CD14-positive monocyte (primary cell): Measurements from ENCODE around the gene DYNLT1. TPM values are rescaled to one million over a fixed set of nuclear protein-coding genes. Genes with fewer than 3 reads are reported as not detected.
"Not testable (repeated sequence)": the region's sequence is repeated elsewhere in the genome, so short reads cannot be mapped to it uniquely, and the experiment has no call there.

Source experiments
- DNase-seq, 3 donors: peaks; one replicate each; pipeline ENCODE4 v3.0.0-alpha.2; 2011 to 2022
- H2AFZ ChIP-seq: 2 replicates; pipeline ENCODE4 v1.6.0; 2012; ENCODE audit warnings: mild to moderate bottlenecking, low read depth, low read length, inconsistent platforms; ENCODE audit not compliant: insufficient read depth, poor library complexity, severe bottlenecking
- H3K27ac ChIP-seq, 2 donors: 1 replicate in 1 of 2; 2 replicates in 1 of 2; pipeline ENCODE4 v1.5.1; 2012 to 2013; ENCODE audit warnings: low read length in 2 of 2, control low read depth in 1 of 2, inconsistent platforms in 1 of 2, low read depth in 1 of 2, mild to moderate bottlenecking in 1 of 2
- H3K27me3 ChIP-seq, 2 donors: one replicate each; pipeline versions ENCODE4 v1.6.0 to v1.6.1; 2011 to 2013; ENCODE audit warnings: low read length in 2 of 2; ENCODE audit not compliant: control insufficient read depth in 2 of 2, insufficient read depth in 2 of 2
- H3K36me3 ChIP-seq, 2 donors: replicated peaks in 1 of 2; 1 replicate in 1 of 2; 2 replicates in 1 of 2; pipeline versions ENCODE4 v1.5.1 to v1.6.1; 2012 to 2013; ENCODE audit warnings: low read length in 2 of 2, control low read depth in 1 of 2, inconsistent platforms in 1 of 2, mild to moderate bottlenecking in 1 of 2; ENCODE audit not compliant: insufficient read depth in 2 of 2, control insufficient read depth in 1 of 2
- H3K4me1 ChIP-seq, 2 donors: 1 replicate in 1 of 2; 2 replicates in 1 of 2; pipeline versions ENCODE4 v1.5.1 to v1.6.1; 2012 to 2013; ENCODE audit warnings: low read length in 2 of 2, control low read depth in 1 of 2, inconsistent platforms in 1 of 2, mild to moderate bottlenecking in 1 of 2, moderate library complexity in 1 of 2; ENCODE audit not compliant: insufficient read depth in 2 of 2, control insufficient read depth in 1 of 2
- H3K4me2 ChIP-seq: replicated peaks from 2 replicates; pipeline ENCODE3; 2012; ENCODE audit warnings: low read length, moderate library complexity, mild to moderate bottlenecking; ENCODE audit not compliant: poor library complexity, severe bottlenecking; ENCODE audit errors: extremely low read depth
- H3K4me3 ChIP-seq, 3 experiments: fragments of 200-600 bp in 1 of 3; sonication (generic) in 1 of 3; replicated peaks in 1 of 3; 1 replicate in 2 of 3; 2 replicates in 1 of 3; pipeline ENCODE4 v1.5.1; 2011 to 2013; ENCODE audit warnings: low read length in 3 of 3, mild to moderate bottlenecking in 3 of 3, control low read depth in 2 of 3, low read depth in 2 of 3, inconsistent platforms in 1 of 3, moderate library complexity in 1 of 3
- H3K79me2 ChIP-seq: 2 replicates; pipeline ENCODE4 v1.6.0; 2012; ENCODE audit warnings: mild to moderate bottlenecking, control low read depth, inconsistent platforms, low read length, moderate library complexity; ENCODE audit not compliant: insufficient read depth
- H3K9ac ChIP-seq: 2 replicates; pipeline ENCODE4 v1.6.0; 2017; ENCODE audit warnings: low read length, mild to moderate bottlenecking; ENCODE audit not compliant: insufficient read depth, poor library complexity, severe bottlenecking
- H3K9me3 ChIP-seq, 2 donors: replicated peaks in 1 of 2; 1 replicate in 1 of 2; 2 replicates in 1 of 2; pipeline versions ENCODE4 v1.5.1 to v1.6.1; 2012 to 2013; ENCODE audit warnings: low read length in 2 of 2, control low read depth in 1 of 2; ENCODE audit not compliant: control insufficient read depth in 1 of 2, insufficient read depth in 1 of 2
- H4K20me1 ChIP-seq: 2 replicates; pipeline ENCODE4 v1.6.0; 2012; ENCODE audit warnings: mild to moderate bottlenecking, low read length, control low read depth, moderate library complexity; ENCODE audit not compliant: insufficient read depth
- H3K27ac Mint-ChIP-seq, 7 donors: one replicate each; pipeline ENCODE4 v1.8.0; 2020; ENCODE audit warnings: mild to moderate bottlenecking in 7 of 7, mixed read lengths in 7 of 7, moderate library complexity in 6 of 7, inconsistent platforms in 2 of 7
- H3K27me3 Mint-ChIP-seq, 3 donors: one replicate each; pipeline ENCODE4 v1.8.0; 2021 to 2022; ENCODE audit warnings: low read depth in 3 of 3, mild to moderate bottlenecking in 3 of 3, mixed read lengths in 3 of 3, moderate library complexity in 3 of 3, inconsistent platforms in 1 of 3
- H3K36me3 Mint-ChIP-seq, 2 donors: one replicate each; pipeline ENCODE4 v1.8.0; 2020; ENCODE audit warnings: mixed read lengths in 2 of 2, inconsistent platforms in 1 of 2, mild to moderate bottlenecking in 1 of 2
- H3K4me1 Mint-ChIP-seq: one replicate; pipeline ENCODE4 v1.8.0; 2020; ENCODE audit warnings: mild to moderate bottlenecking, mixed read lengths
- H3K4me3 Mint-ChIP-seq, 2 donors: one replicate each; pipeline ENCODE4 v1.8.0; 2020; ENCODE audit warnings: mild to moderate bottlenecking in 2 of 2, mixed read lengths in 2 of 2, moderate library complexity in 1 of 2
- H3K9me3 Mint-ChIP-seq, 7 donors: one replicate each; pipeline ENCODE4 v1.8.0; 2020 to 2022; ENCODE audit warnings: mixed read lengths in 7 of 7, mild to moderate bottlenecking in 6 of 7, moderate library complexity in 6 of 7, inconsistent platforms in 2 of 7
- CTCF ChIP-seq: fragments of 200-600 bp; IDR thresholded peaks from one replicate; pipeline ENCODE4 v1.8.0; 2022; ENCODE audit warnings: antibody characterized with exemption, mild to moderate bottlenecking
- WGBS: methylation state at CpG from one replicate; pipeline ENCODE4 v1.1.5; 2013; ENCODE audit warnings: missing lambda C conversion rate; ENCODE audit not compliant: insufficient coverage; 5-methylcytosine and 5-hydroxymethylcytosine counted together
- intact Hi-C, 2 donors: fragments of 100-400 bp; cut with micrococcal nuclease; formaldehyde crosslinking; loops; one replicate each; pipeline versions ENCODE4 v1.15.0 to v1.15.1; 2023
- polyA plus RNA-seq, 3 donors: library from polyadenylated mRNA; depleted of rRNA in 1 of 3; unstranded in 2 of 3; stranded (reverse) in 1 of 3; fragments of 300-500 nt in 2 of 3; fragments of >200 nt in 1 of 3; fragmentation: Illumina TruSeq in 2 of 3; gene quantifications; 1 replicate in 2 of 3; 2 replicates in 1 of 3; pipeline ENCODE4 v1.2.3, GENCODE V29; 2012 to 2021

DYNLT1 gene
- polyA plus RNA-seq, 3 donors, result 248 to 287 (median 286) TPM

- Histone ChIP-seq H3K79me2 (no peaks in the 10 kb centered on the region), H3K9ac (no peak overlapping the region), H4K20me1 (no peaks in the 10 kb centered on the region), H3K4me3 (no peak overlapping the region), H3K4me1 (no peaks in the 10 kb centered on the region), H3K27me3 (no peaks in the 10 kb centered on the region), H2AFZ (no peak overlapping the region), H3K9me3 (no peaks in the 10 kb centered on the region), H3K4me2 (no peak overlapping the region), H3K27ac (no peak overlapping the region), H3K36me3 (peaks cover 5 to 24% of the 10 kb centered on the region in 2 donors)
- DNase-seq, result no peak
- H3K4me3 Mint-ChIP-seq, result no peak overlapping the region
- no peak for TF ChIP-seq CTCF
- peaks cover 6% of the 10 kb centered on the region for H3K4me1 Mint-ChIP-seq
- peaks cover 0 to 3% (median 0%) of the 10 kb centered on the region in 7 donors for H3K9me3 Mint-ChIP-seq
- peak overlapping the region in 1 of 7 donors; percentile 69 for H3K27ac Mint-ChIP-seq
- WGBS, result 100% methylated on average over 1 of the region's 2 CpGs
- intact Hi-C loops, result no loop called here
- peaks cover 46 to 57% of the 10 kb centered on the region in 2 donors for H3K36me3 Mint-ChIP-seq
- no peaks in the 10 kb centered on the region for H3K27me3 Mint-ChIP-seq
Observed at GRCh38 chr6:158680015-158680414, 35.5 kb upstream of the DYNLT1 start.

DNA sequence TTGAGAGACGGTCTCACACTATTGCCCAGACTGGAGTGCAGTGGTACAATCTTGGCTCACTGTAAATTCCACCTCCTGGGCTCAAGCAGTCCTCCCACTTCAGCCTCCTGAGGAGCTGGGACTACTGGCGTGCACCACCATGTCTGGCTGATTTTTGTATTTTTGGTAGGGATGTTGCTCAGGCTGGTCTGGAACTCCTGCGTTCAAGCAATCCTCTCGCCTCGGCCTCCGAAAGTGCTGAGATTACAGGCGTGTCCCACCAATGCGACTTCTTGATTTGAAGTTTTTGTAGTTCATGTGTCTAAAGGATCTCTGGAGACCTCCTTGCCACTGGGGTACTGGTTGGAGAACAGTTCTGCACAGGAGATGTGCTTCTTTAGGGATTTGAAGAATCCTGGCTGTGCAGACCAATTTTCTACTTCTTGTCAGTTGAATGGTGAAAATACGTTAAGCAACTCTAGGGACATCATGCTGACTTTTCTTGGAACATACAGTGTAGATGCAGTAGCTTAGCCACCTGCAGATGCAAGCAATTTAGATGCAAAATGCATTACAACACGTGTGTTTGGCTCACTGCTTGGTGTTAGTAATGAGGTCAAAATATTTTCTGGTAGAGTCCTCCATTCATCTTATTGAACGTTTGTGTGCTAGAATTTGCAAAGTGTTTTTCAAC is 33.5 kb upstream of the DYNLT1 start:
- no peak overlapping the region for H3K9ac ChIP-seq
- H3K36me3 ChIP-seq, result peaks cover 2 to 15% of the 10 kb centered on the region in 2 donors
- TF ChIP-seq CTCF, result no peak
- H4K20me1 ChIP-seq, result no peaks in the 10 kb centered on the region
- no peak overlapping the region for H3K4me2 ChIP-seq
- H3K27me3 ChIP-seq, result no peaks in the 10 kb centered on the region
- WGBS, result 96% methylated on average over 9 of the region's 11 CpGs
- H3K4me1 Mint-ChIP-seq, result no peaks in the 10 kb centered on the region
- no peaks in the 10 kb centered on the region for H3K27me3 Mint-ChIP-seq
- peaks cover 0 to 3% (median 0%) of the 10 kb centered on the region in 7 donors for H3K9me3 Mint-ChIP-seq
- no peak overlapping the region for H2AFZ ChIP-seq
- H3K79me2 ChIP-seq, result no peaks in the 10 kb centered on the region
- peaks cover 39 to 51% of the 10 kb centered on the region in 2 donors for H3K36me3 Mint-ChIP-seq
- H3K4me3 Mint-ChIP-seq, result no peak overlapping the region
- no peak overlapping the region for H3K27ac ChIP-seq
- no peak overlapping the region for H3K4me3 ChIP-seq
- no peak overlapping the region for H3K27ac Mint-ChIP-seq
- no peaks in the 10 kb centered on the region for H3K4me1 ChIP-seq
- intact Hi-C loops, result no loop called here
- H3K9me3 ChIP-seq, result no peaks in the 10 kb centered on the region
- DNase-seq, result no peak

- H3K27ac ChIP-seq, H3K4me1 Mint-ChIP-seq, H3K9me3 Mint-ChIP-seq, H4K20me1 ChIP-seq, H3K4me2 ChIP-seq, intact Hi-C loops, H3K4me3 Mint-ChIP-seq, H3K9ac ChIP-seq, H2AFZ ChIP-seq, H3K4me1 ChIP-seq, H3K27me3 ChIP-seq, H3K79me2 ChIP-seq, H3K9me3 ChIP-seq, H3K4me3 ChIP-seq, DNase-seq, H3K27me3 Mint-ChIP-seq, H3K27ac Mint-ChIP-seq: not testable (repeated sequence)
- H3K36me3 ChIP-seq, result peaks cover 2 to 13% of the 10 kb centered on the region in 2 donors
- peaks cover 32 to 46% of the 10 kb centered on the region in 2 donors for H3K36me3 Mint-ChIP-seq
- WGBS, result no CpG with 5 or more reads among the region's 3 CpGs
Observed at GRCh38 chr6:158677094-158677493, 32.6 kb upstream of the DYNLT1 start.
